ENCODE results near the gene C2orf92. TPM values are rescaled to one million over a fixed set of nuclear protein-coding genes. Genes with fewer than 3 reads are reported as not detected.
"Not testable (repeated sequence)": the region's sequence is repeated elsewhere in the genome, so short reads cannot be mapped to it uniquely, and the experiment has no call there.

Gene C2orf92
- total and polyA plus RNA-seq, 5 donors = 3.8 to 8.3 (median 5.1) TPM

GRCh38 chr2:97660775-97661389, 8.6 kb upstream of the C2orf92 start:
- intact Hi-C loops (cut with DNase I) = no loop called here

DNA sequence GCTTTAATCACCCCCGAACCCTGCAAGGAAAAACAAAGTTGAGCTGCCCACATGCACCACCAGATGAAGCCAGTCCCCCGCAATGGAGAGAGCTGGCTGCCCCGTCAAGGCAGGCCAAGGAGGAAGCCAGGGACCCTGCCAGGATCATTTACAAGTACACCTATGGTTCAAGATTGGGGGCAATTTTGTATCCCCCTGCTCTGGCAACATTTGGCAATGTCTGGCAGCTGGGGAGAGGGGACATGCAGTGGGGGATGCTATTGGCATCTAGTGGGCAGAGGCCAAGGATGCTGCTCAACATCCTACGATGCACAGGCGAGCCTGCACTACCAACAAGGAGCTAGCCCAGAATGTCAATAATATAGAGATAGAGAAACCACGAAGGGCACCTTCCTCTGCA, 7.6 kb upstream of the C2orf92 start:
- DNase-seq (no peak), ATAC-seq (no peak)
- 86% methylated on average over 6 of the region's 6 CpGs for WGBS
- no peaks in the 10 kb centered on the region for H3K9me3 ChIP-seq (ENCODE audit: control insufficient read depth, low read length)
- no peak overlapping the region for H3K4me3 ChIP-seq (ENCODE audit: low read length)
- intact Hi-C loops (cut with DNase I) = loop anchor here in 2 of 4 donors (2.0 kb wide), 1 partner anchor 15 kb away; the partner anchor contains the start of gene COX5B (in 2 of the 2)
- peaks cover 3% of the 10 kb centered on the region for H3K4me1 ChIP-seq (ENCODE audit: control insufficient read depth, insufficient read depth, low read length)
- H3K27me3 ChIP-seq (ENCODE audit: control insufficient read depth, insufficient read depth) = no peaks in the 10 kb centered on the region
- no peak overlapping the region for H3K27ac ChIP-seq (ENCODE audit: low read length)

More at GRCh38 chr2:97660775-97661389, 8.6 kb upstream of the C2orf92 start:
- DNase-seq (no peak), ATAC-seq (no peak)
- H3K27ac ChIP-seq (ENCODE audit: low read length) = no peak overlapping the region
- 81% methylated on average over 18 of the region's 18 CpGs for WGBS
- H3K27me3 ChIP-seq (ENCODE audit: control insufficient read depth, insufficient read depth) = no peaks in the 10 kb centered on the region
- no peaks in the 10 kb centered on the region for H3K9me3 ChIP-seq (ENCODE audit: control insufficient read depth, low read length)
- no peak overlapping the region for H3K4me3 ChIP-seq (ENCODE audit: low read length)
- peaks cover 3% of the 10 kb centered on the region for H3K4me1 ChIP-seq (ENCODE audit: control insufficient read depth, insufficient read depth, low read length)

- DNase-seq = no peak
- Histone ChIP-seq H3K9me3 (ENCODE audit: control insufficient read depth, low read length) (no peaks in the 10 kb centered on the region), H3K27me3 (ENCODE audit: control insufficient read depth, insufficient read depth) (no peaks in the 10 kb centered on the region), H3K4me1 (ENCODE audit: control insufficient read depth, insufficient read depth, low read length) (peaks cover 3% of the 10 kb centered on the region), H3K27ac (ENCODE audit: low read length) (peak overlapping the region; percentile 96), H3K4me3 (ENCODE audit: low read length) (peak overlapping the region; percentile 90)
- 31% methylated on average over 12 of the region's 12 CpGs for WGBS
- ATAC-seq = no peak
- intact Hi-C loops (cut with DNase I) = loop anchor here in 2 of 4 donors (2.0 kb wide), 1 partner anchor 16 kb away; the partner anchor contains the start of gene COX5B (in 2 of the 2)
Measured at GRCh38 chr2:97662386-97662894, 7.1 kb upstream of the C2orf92 start.

DNA sequence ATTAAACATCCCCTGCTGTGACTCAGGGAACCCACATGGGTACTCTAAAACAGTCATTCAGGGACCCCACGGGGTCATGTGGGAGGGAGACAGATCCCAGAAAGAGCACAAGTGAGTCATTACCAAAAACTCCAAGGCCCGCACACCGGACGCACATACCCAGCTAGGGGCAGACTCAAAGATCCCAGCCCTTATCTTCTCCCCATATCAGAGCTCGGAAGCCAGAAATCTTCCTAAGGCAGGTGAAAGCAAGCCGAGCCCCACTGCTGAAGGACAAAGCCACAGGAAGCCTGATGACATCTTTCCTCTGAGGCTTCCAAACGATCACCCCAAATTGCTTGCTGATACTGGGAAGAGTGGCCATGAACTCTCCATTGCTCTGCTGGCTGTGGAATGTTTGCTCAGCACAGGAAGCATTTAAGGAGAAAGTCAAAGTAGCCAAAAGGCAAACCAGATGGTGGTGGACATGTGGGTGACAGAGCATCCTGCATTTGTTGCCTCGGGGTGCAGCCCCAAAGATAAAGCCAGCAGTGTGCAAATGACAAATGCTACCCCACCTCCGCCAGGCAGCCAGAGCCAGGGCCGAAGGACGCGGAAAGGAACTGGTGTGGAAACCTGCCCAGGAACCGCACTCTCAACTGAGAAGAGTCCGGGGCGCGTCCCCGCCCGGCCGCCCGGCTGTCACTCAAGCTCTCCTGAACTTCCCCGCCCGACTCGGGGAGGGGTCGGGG, 6.5 kb upstream of the C2orf92 start:
- peak overlapping the region; percentile 96 for H3K27ac ChIP-seq (ENCODE audit: low read length)
- intact Hi-C loops (cut with DNase I) = loop anchor here in 2 of 4 donors (2.0 kb wide), 1 partner anchor 16 kb away; the partner anchor contains the start of gene COX5B (in 2 of the 2)

GRCh38 chr2:97663626-97663961, 5.9 kb upstream of the C2orf92 start:
- under 1% methylated on average over 46 of the region's 46 CpGs for whole genome bisulfite sequencing
- intact Hi-C loops (cut with DNase I) = loop anchor here in 2 of 4 donors (2.0 kb wide), 1 partner anchor 17 kb away; the partner anchor contains the start of gene COX5B (in 2 of the 2)

More for the DNA sequence above, 6.5 kb upstream of the C2orf92 start:
- ATAC-seq (peak; percentile 53 to 55), DNase-seq (peak; percentile 79 to 91 (median 89))
- WGBS = 1% methylated on average over 24 of the region's 24 CpGs
- H3K4me1 ChIP-seq (ENCODE audit: control insufficient read depth, insufficient read depth, low read length) = peaks cover 3% of the 10 kb centered on the region
- H3K9me3 ChIP-seq (ENCODE audit: control insufficient read depth, low read length) = no peaks in the 10 kb centered on the region
- peak overlapping the region; percentile 90 for H3K4me3 ChIP-seq (ENCODE audit: low read length)
- H3K27me3 ChIP-seq (ENCODE audit: control insufficient read depth, insufficient read depth) = no peaks in the 10 kb centered on the region

DNA sequence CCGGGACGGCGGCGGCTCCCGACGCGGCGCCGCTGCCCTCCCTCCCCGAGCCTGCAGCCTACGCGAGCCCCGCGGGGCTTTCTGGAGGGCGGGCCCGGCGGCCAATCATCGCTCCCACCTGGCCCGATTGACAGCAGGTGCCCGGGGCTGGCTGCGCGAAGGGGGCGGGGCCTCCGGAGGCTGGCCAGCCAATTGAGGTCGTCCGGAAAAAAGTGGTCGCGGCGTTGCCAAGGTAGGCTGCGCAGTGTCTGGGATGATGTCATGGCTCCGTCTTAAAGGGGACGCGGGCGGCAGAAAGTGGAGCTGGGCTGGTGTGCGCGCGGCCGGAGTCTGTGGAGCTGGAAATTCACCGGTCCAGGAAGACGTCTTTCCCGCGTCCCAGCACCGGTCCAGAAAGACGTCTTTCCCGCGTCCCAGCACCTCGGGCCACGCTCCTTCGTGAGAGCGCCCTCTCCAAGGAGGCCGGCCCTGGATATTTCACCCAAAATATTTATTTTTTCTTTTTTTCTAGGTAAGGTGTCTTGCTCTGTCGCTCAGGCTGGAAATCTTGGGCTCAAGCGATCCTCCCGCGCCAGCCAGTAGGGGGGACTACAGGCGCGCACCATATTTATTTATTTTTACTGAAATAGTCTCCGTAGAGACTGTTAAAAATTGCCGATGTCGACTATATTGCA, 5.4 kb upstream of the C2orf92 start, which contains the start of gene ACTR1B:
ACTR1B (minus strand) TSS at position 83 of the 674 bp plus-strand sequence. CDS start 154 bp downstream, outside the sequence.
- peak; percentile 97 to 99 (median 99) for DNase-seq
- Histone ChIP-seq H3K9me3 (ENCODE audit: control insufficient read depth, low read length) (no peaks in the 10 kb centered on the region), H3K27ac (ENCODE audit: low read length) (peak within 1 kb of the TSS; percentile 97), H3K4me1 (ENCODE audit: control insufficient read depth, insufficient read depth, low read length) (peaks cover 3% of the 10 kb centered on the region), H3K4me3 (ENCODE audit: low read length) (peak within 1 kb of the TSS; percentile 90), H3K27me3 (ENCODE audit: control insufficient read depth, insufficient read depth) (no peaks in the 10 kb centered on the region)
- ATAC-seq = peak; percentile 96
- WGBS = under 1% methylated on average over 60 of the region's 60 CpGs
- intact Hi-C loops (cut with DNase I) = loop anchor here in 2 of 4 donors (2.0 kb wide), 1 partner anchor 17 kb away; the partner anchor contains the start of gene COX5B (in 2 of the 2)

More at GRCh38 chr2:97663626-97663961, 5.9 kb upstream of the C2orf92 start:
- no peak for ATAC-seq
- Histone ChIP-seq H3K27ac (ENCODE audit: low read length) (peak overlapping the region; percentile 96), H3K4me1 (ENCODE audit: control insufficient read depth, insufficient read depth, low read length) (peaks cover 3% of the 10 kb centered on the region), H3K27me3 (ENCODE audit: control insufficient read depth, insufficient read depth) (no peaks in the 10 kb centered on the region), H3K9me3 (ENCODE audit: control insufficient read depth, low read length) (no peaks in the 10 kb centered on the region), H3K4me3 (ENCODE audit: low read length) (peak overlapping the region; percentile 90)
- DNase-seq = no peak

- 5% methylated on average over 21 of the region's 21 CpGs for WGBS
- DNase-seq = peak in 2 of 3 donors; percentile 37 to 61
- Histone ChIP-seq H3K4me1 (ENCODE audit: control insufficient read depth, insufficient read depth, low read length) (peaks cover 3% of the 10 kb centered on the region), H3K27ac (ENCODE audit: low read length) (peak overlapping the region; percentile 97), H3K27me3 (ENCODE audit: control insufficient read depth, insufficient read depth) (no peaks in the 10 kb centered on the region), H3K9me3 (ENCODE audit: control insufficient read depth, low read length) (no peaks in the 10 kb centered on the region), H3K4me3 (ENCODE audit: low read length) (peak overlapping the region; percentile 90)
- ATAC-seq = no peak
- intact Hi-C loops (cut with DNase I) = no loop called here
Measured at GRCh38 chr2:97664636-97664970, 4.9 kb upstream of the C2orf92 start.

GRCh38 chr2:97670471-97670870, 958 bp downstream of the C2orf92 start:
- Histone ChIP-seq H3K27me3 (ENCODE audit: control insufficient read depth, insufficient read depth) (no peaks in the 10 kb centered on the region), H3K4me3 (ENCODE audit: low read length) (no peak overlapping the region), H3K9me3 (ENCODE audit: control insufficient read depth, low read length) (no peaks in the 10 kb centered on the region), H3K27ac (ENCODE audit: low read length) (no peak overlapping the region), H3K4me1 (ENCODE audit: control insufficient read depth, insufficient read depth, low read length) (no peaks in the 10 kb centered on the region)
- intact Hi-C loops (cut with DNase I) = no loop called here
- WGBS = 100% methylated on average over 1 of the region's 1 CpG
- ATAC-seq (no peak), DNase-seq (no peak)

- intact Hi-C loops (cut with DNase I) = no loop called here
- DNase-seq = no peak
- no peaks in the 10 kb centered on the region for H3K9me3 ChIP-seq (ENCODE audit: control insufficient read depth, low read length)
- H3K27me3 ChIP-seq (ENCODE audit: control insufficient read depth, insufficient read depth) = no peaks in the 10 kb centered on the region
- 96% methylated on average over 7 of the region's 7 CpGs for WGBS
- H3K27ac ChIP-seq (ENCODE audit: low read length) = no peak overlapping the region
- no peaks in the 10 kb centered on the region for H3K4me1 ChIP-seq (ENCODE audit: control insufficient read depth, insufficient read depth, low read length)
- H3K4me3 ChIP-seq (ENCODE audit: low read length) = no peak overlapping the region
- no peak for ATAC-seq
Measured at GRCh38 chr2:97671526-97671925, 2.0 kb downstream of the C2orf92 start.

DNA sequence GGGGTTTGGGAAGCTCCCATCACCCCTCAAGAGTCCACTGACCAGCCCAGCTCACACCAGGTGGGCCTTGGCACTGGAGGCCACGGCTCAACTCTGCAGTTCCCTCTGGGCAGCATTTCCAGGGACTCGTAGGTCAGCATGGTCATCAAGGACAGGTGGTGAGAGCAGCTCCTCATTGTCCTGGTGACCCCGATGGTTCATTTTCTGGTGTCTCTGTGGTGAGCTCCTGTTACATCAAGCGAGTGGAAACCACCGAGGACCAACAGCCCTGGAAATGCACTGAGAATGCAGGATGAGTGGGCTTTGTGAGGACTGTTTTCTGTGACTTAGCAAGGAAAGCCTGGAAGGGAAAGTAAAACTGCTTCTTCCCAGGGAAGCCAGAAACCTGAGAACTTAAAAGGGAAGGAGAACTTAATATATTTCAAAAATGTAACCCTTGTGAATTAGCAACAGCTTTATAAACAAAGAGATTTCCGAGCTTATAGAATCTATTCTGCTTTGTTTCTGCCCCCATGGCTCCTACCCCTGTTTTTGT, 3.2 kb downstream of the C2orf92 start:
- WGBS = 97% methylated on average over 6 of the region's 6 CpGs
- intact Hi-C loops (cut with DNase I); H3K4me3 ChIP-seq (ENCODE audit: low read length); H3K27ac ChIP-seq (ENCODE audit: low read length); H3K9me3 ChIP-seq (ENCODE audit: control insufficient read depth, low read length); H3K4me1 ChIP-seq (ENCODE audit: control insufficient read depth, insufficient read depth, low read length); DNase-seq; H3K27me3 ChIP-seq (ENCODE audit: control insufficient read depth, insufficient read depth); ATAC-seq: not testable (repeated sequence)
